GM12864 (cell line): ENCODE data around the gene DCXR.

ENCODE experiments used
- DNase-seq: peaks from one replicate; pipeline ENCODE4 v3.0.0-alpha.2; 2011; ENCODE audit warnings: low read depth
- H3K4me3 ChIP-seq: 2 replicates; pipeline ENCODE4 v1.5.1; 2011; ENCODE audit warnings: mild to moderate bottlenecking, low read depth, low read length, control low read depth
- CTCF ChIP-seq: IDR thresholded peaks from 2 replicates; pipeline ENCODE4 v1.5.1; 2011; ENCODE audit warnings: low read depth, mild to moderate bottlenecking, moderate library complexity, low read length, control low read depth, inconsistent platforms; ENCODE audit errors: missing control alignments

DCXR gene

GRCh38 chr17:82003411-82004381, 33.8 kb downstream of the DCXR start:
- DNase-seq: no peak

GRCh38 chr17:82001571-82002056, 35.9 kb downstream of the DCXR start:
- H3K4me3 ChIP-seq: no peak overlapping the region
- no peak for TF ChIP-seq CTCF
- no peak for DNase-seq

More at GRCh38 chr17:82003411-82004381, 33.8 kb downstream of the DCXR start:
- H3K4me3 ChIP-seq: no peak overlapping the region
- TF ChIP-seq CTCF: no peak

GRCh38 chr17:82000803-82001570, 36.5 kb downstream of the DCXR start:
- no peak for TF ChIP-seq CTCF
- no peak overlapping the region for H3K4me3 ChIP-seq
- no peak for DNase-seq

- H3K4me3 ChIP-seq: no peak overlapping the region
- no peak for DNase-seq
- no peak for TF ChIP-seq CTCF
These were observed 37.3 kb downstream of the DCXR start for GRCh38 chr17:81999976-82000802.

- no peak for TF ChIP-seq CTCF
These were observed 37.9 kb downstream of the DCXR start for GRCh38 chr17:81999587-81999975.

GRCh38 chr17:81998691-81999438, 38.6 kb downstream of the DCXR start:
- H3K4me3 ChIP-seq: no peak overlapping the region
- no peak for TF ChIP-seq CTCF
- no peak for DNase-seq

More at GRCh38 chr17:81999587-81999975, 37.9 kb downstream of the DCXR start:
- no peak for DNase-seq
- no peak overlapping the region for H3K4me3 ChIP-seq
